ENCODE measurements around the gene MARK2.

GRCh38 chr11:63867511-63867910 is 28.6 kb downstream of the MARK2 start:
- TF ChIP-seq YY1 (IDR thresholded peaks at IDR 0.05; ENCODE audit: insufficient read depth, insufficient read length) (no peak), ZNF274 (IDR thresholded peaks at IDR 0.05; ENCODE audit: low read depth, low read length) (no peak), SUZ12 (IDR thresholded peaks at IDR 0.05; ENCODE audit: extremely low read depth, insufficient read depth, insufficient read length) (no peak)

Data from NT2/D1 (cell line).